Left ventricle myocardium inferior (tissue), 1 donor: ENCODE results near the gene UTRN. TPM values are rescaled to one million over a fixed set of nuclear protein-coding genes. Genes with fewer than 3 reads are reported as not detected.

ENCODE experiments used
- DNase-seq: peaks from one replicate; pipeline ENCODE4 v3.0.0-alpha.2; 2020
- H3K27ac ChIP-seq: fragments of 200-600 bp; replicated peaks from 2 replicates; pipeline ENCODE4 v1.8.0; 2021
- H3K27me3 ChIP-seq: fragments of 200-600 bp; 2 replicates; pipeline ENCODE4 v1.8.0; 2021; ENCODE audit warnings: low read depth
- H3K36me3 ChIP-seq: fragments of 200-600 bp; 2 replicates; pipeline ENCODE4 v1.8.0; 2021
- H3K4me1 ChIP-seq: fragments of 200-600 bp; 2 replicates; pipeline ENCODE4 v1.8.0; 2021
- H3K4me3 ChIP-seq: fragments of 200-600 bp; 2 replicates; pipeline ENCODE4 v1.8.0; 2021; ENCODE audit warnings: mild to moderate bottlenecking, moderate library complexity
- H3K9me3 ChIP-seq: fragments of 200-600 bp; replicated peaks from 2 replicates; pipeline ENCODE4 v1.8.0; 2021
- CTCF ChIP-seq: fragments of 200-600 bp; IDR thresholded peaks from 2 replicates; pipeline ENCODE4 v1.8.0; 2021; ENCODE audit warnings: antibody characterized with exemption, mild to moderate bottlenecking, borderline replicate concordance
- intact Hi-C: fragments of 100-400 bp; cut with micrococcal nuclease; formaldehyde crosslinking; loops from one replicate; pipeline ENCODE4 v1.11.0; 2022
- total RNA-seq: library from RNA; stranded (reverse); fragmentation: NEBNext Ultra II Directional; extraction: Animal tissue kit (Norgen Biotek cat#: 25700); gene quantifications from one replicate; pipeline ENCODE4 v1.2.1, GENCODE V29; 2021
- donor health status: DM: no; HTN: yes; CAD: no; lungs with severe emphysema.

The UTRN gene
- total RNA-seq, 1 donor from 2014 or later: 68.3 TPM

- Histone ChIP-seq H3K27ac (no peak overlapping the region), H3K9me3 (no peaks in the 10 kb centered on the region), H3K4me3 (no peak overlapping the region), H3K27me3 (no peaks in the 10 kb centered on the region), H3K36me3 (no peaks in the 10 kb centered on the region), H3K4me1 (peaks cover 57% of the 10 kb centered on the region)
- intact Hi-C loops: no loop called here
- DNase-seq: no peak
- TF ChIP-seq CTCF: no peak
Measured at GRCh38 chr6:144319211-144319610, 34.1 kb downstream of the UTRN start.

GRCh38 chr6:144320741-144321140 lies 35.6 kb downstream of the UTRN start:
- Histone ChIP-seq H3K9me3 (peaks cover 5% of the 10 kb centered on the region), H3K27me3 (no peaks in the 10 kb centered on the region), H3K36me3 (no peaks in the 10 kb centered on the region), H3K4me1 (peaks cover 46% of the 10 kb centered on the region), H3K27ac (no peak overlapping the region), H3K4me3 (no peak overlapping the region)
- TF ChIP-seq CTCF: no peak
- no peak for DNase-seq
- intact Hi-C loops: no loop called here

- H3K4me1 ChIP-seq: peaks cover 47% of the 10 kb centered on the region
- H3K27ac ChIP-seq: no peak overlapping the region
- H3K9me3 ChIP-seq: peaks cover 5% of the 10 kb centered on the region
- H3K27me3 ChIP-seq: no peaks in the 10 kb centered on the region
- no peak for TF ChIP-seq CTCF
- H3K36me3 ChIP-seq: no peaks in the 10 kb centered on the region
- DNase-seq: no peak
- no peak overlapping the region for H3K4me3 ChIP-seq
- intact Hi-C loops: no loop called here
Measured at GRCh38 chr6:144321839-144322591, 36.9 kb downstream of the UTRN start.

GRCh38 chr6:144325232-144325631 lies 40.1 kb downstream of the UTRN start:
- no peaks in the 10 kb centered on the region for H3K36me3 ChIP-seq
- peaks cover 61% of the 10 kb centered on the region for H3K4me1 ChIP-seq
- no peak overlapping the region for H3K4me3 ChIP-seq
- H3K9me3 ChIP-seq: peaks cover 5% of the 10 kb centered on the region
- H3K27ac ChIP-seq: no peak overlapping the region
- no peaks in the 10 kb centered on the region for H3K27me3 ChIP-seq
- DNase-seq: no peak
- no peak for TF ChIP-seq CTCF
- intact Hi-C loops: no loop called here

- Histone ChIP-seq H3K4me1 (peaks cover 64% of the 10 kb centered on the region), H3K27me3 (no peaks in the 10 kb centered on the region), H3K4me3 (no peak overlapping the region), H3K36me3 (no peaks in the 10 kb centered on the region), H3K27ac (peak overlapping the region; percentile 69), H3K9me3 (peaks cover 5% of the 10 kb centered on the region)
- TF ChIP-seq CTCF: no peak
- DNase-seq: no peak
- intact Hi-C loops: no loop called here
Measured at GRCh38 chr6:144326393-144326792, 41.3 kb downstream of the UTRN start.
